ENCODE measurements around the gene GRIA1.

The GRIA1 gene

DNA sequence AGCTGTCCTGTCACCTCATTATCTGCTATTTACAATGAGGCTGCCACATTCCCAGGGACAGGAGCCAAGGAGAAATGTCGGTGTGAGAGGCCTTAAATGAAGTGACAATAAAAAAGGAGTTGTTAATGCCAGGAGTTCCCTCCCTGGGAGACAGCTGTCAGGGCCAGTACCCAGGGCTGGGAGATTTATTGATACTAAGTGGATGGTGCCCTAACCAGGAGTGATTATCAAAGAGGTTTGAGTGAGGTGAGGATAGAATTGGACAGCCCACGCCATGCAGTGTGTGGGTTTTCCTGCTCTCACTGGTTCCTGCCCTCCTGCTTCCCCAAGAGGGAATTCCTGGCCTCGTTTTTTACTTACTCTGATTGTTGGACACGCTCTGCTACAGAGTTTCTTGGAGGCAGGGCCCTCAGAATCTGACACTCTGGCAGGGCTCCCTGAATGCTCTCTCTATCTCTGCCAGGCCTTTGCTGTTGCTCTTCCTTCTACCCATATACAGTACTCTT, 150.8 kb downstream of the GRIA1 start:
- H3K27me3 ChIP-seq (ENCODE audit: low read depth): no peaks in the 10 kb centered on the region
- in situ Hi-C loops (cut with MboI; ENCODE audit: low sequenced_read_pairs): no loop called here
- no peak overlapping the region for H3K4me3 ChIP-seq
- H3K4me1 ChIP-seq: no peaks in the 10 kb centered on the region
- H3K36me3 ChIP-seq (replicated peaks): no peaks in the 10 kb centered on the region
- no peak for DNase-seq (ENCODE audit: low spot score in 2 of 2)
- no peaks in the 10 kb centered on the region for H3K9me3 ChIP-seq

GRCh38 chr5:153654504-153655200, 164.2 kb downstream of the GRIA1 start:
- DNase-seq (ENCODE audit: low spot score in 2 of 2): no peak
- Histone ChIP-seq H3K4me3 (no peak overlapping the region), H3K27me3 (ENCODE audit: low read depth) (no peaks in the 10 kb centered on the region), H3K36me3 (replicated peaks) (no peaks in the 10 kb centered on the region), H3K9me3 (no peaks in the 10 kb centered on the region), H3K4me1 (no peaks in the 10 kb centered on the region)
- in situ Hi-C loops (cut with MboI; ENCODE audit: low sequenced_read_pairs): no loop called here

- in situ Hi-C loops (cut with MboI; ENCODE audit: low sequenced_read_pairs): no loop called here
- H3K9me3 ChIP-seq: no peaks in the 10 kb centered on the region
These were observed 164.7 kb downstream of the GRIA1 start for GRCh38 chr5:153655201-153655510.

GRCh38 chr5:153658149-153658548, 167.7 kb downstream of the GRIA1 start:
- no peaks in the 10 kb centered on the region for H3K9me3 ChIP-seq
- no peak overlapping the region for H3K4me3 ChIP-seq
- no peaks in the 10 kb centered on the region for H3K27me3 ChIP-seq (ENCODE audit: low read depth)
- H3K4me1 ChIP-seq: no peaks in the 10 kb centered on the region
- DNase-seq (ENCODE audit: low spot score in 2 of 2): no peak
- H3K36me3 ChIP-seq (replicated peaks): no peaks in the 10 kb centered on the region
- in situ Hi-C loops (cut with MboI; ENCODE audit: low sequenced_read_pairs): no loop called here

More at GRCh38 chr5:153655201-153655510, 164.7 kb downstream of the GRIA1 start:
- H3K4me3 ChIP-seq: no peak overlapping the region
- no peak for DNase-seq (ENCODE audit: low spot score in 2 of 2)
- no peaks in the 10 kb centered on the region for H3K36me3 ChIP-seq (replicated peaks)
- H3K4me1 ChIP-seq: no peaks in the 10 kb centered on the region
- H3K27me3 ChIP-seq (ENCODE audit: low read depth): no peaks in the 10 kb centered on the region

- in situ Hi-C loops (cut with MboI; ENCODE audit: low sequenced_read_pairs): no loop called here
These were observed 168.1 kb downstream of the GRIA1 start for GRCh38 chr5:153658606-153659005.

GRCh38 chr5:153659039-153659736, 168.7 kb downstream of the GRIA1 start:
- no peak overlapping the region for H3K4me3 ChIP-seq
- H3K9me3 ChIP-seq: no peaks in the 10 kb centered on the region
- no peaks in the 10 kb centered on the region for H3K27me3 ChIP-seq (ENCODE audit: low read depth)
- H3K4me1 ChIP-seq: no peaks in the 10 kb centered on the region
- in situ Hi-C loops (cut with MboI; ENCODE audit: low sequenced_read_pairs): no loop called here
- H3K36me3 ChIP-seq (replicated peaks): no peaks in the 10 kb centered on the region
- no peak for DNase-seq (ENCODE audit: low spot score in 2 of 2)

More at GRCh38 chr5:153658606-153659005, 168.1 kb downstream of the GRIA1 start:
- no peaks in the 10 kb centered on the region for H3K27me3 ChIP-seq (ENCODE audit: low read depth)
- no peak overlapping the region for H3K4me3 ChIP-seq
- DNase-seq (ENCODE audit: low spot score in 2 of 2): no peak
- H3K9me3 ChIP-seq: no peaks in the 10 kb centered on the region
- no peaks in the 10 kb centered on the region for H3K36me3 ChIP-seq (replicated peaks)
- H3K4me1 ChIP-seq: no peaks in the 10 kb centered on the region

DNA sequence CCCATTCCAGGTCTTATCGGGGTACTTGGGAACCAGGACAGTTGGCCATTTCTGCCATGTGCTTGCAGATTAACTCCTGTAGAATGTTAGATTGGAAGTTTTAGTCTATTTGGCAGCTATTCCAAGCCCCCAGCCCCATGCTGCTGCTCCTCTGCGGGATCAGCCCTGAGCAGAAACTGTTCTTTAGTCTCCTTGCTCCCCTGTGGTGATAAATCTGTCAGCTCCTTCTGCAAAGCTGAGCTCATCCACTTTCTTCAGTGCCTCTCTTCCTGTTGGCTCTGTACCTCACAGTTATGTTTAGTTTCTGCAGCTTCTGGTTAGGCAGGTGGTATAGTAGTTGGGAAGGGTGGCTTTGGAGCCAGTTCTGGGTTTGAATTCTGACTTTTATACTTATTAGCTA, 170.4 kb downstream of the GRIA1 start:
- in situ Hi-C loops (cut with MboI; ENCODE audit: low sequenced_read_pairs): no loop called here
- no peaks in the 10 kb centered on the region for H3K4me1 ChIP-seq
- no peaks in the 10 kb centered on the region for H3K36me3 ChIP-seq (replicated peaks)
- no peaks in the 10 kb centered on the region for H3K9me3 ChIP-seq
- H3K27me3 ChIP-seq (ENCODE audit: low read depth): no peaks in the 10 kb centered on the region
- no peak overlapping the region for H3K4me3 ChIP-seq
- no peak for DNase-seq (ENCODE audit: low spot score in 2 of 2)

GRCh38 chr5:153661897-153662296, 171.4 kb downstream of the GRIA1 start:
- Histone ChIP-seq H3K4me3 (no peak overlapping the region), H3K9me3 (no peaks in the 10 kb centered on the region), H3K27me3 (ENCODE audit: low read depth) (no peaks in the 10 kb centered on the region), H3K4me1 (no peaks in the 10 kb centered on the region), H3K36me3 (replicated peaks) (no peaks in the 10 kb centered on the region)
- in situ Hi-C loops (cut with MboI; ENCODE audit: low sequenced_read_pairs): no loop called here
- no peak for DNase-seq (ENCODE audit: low spot score in 2 of 2)

DNA sequence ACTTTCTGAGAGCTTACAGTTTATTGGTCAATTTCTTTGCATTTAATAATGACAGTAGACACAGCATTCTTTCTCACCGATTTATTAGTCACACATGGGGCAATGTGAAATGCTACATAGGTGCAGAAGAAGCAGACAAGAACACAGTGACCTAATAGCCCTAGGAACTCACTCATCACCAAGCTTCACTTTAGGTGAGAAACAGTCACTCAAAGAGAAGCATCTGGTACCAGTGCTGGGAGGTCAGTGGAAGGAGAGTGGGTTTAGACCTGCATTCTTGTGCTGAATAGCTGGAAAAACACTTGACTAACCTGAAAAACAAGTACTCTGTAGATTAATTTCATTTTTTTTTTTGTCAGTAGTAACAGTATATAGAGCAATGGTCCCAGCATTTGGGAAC, 179.6 kb downstream of the GRIA1 start:
- in situ Hi-C loops (cut with MboI; ENCODE audit: low sequenced_read_pairs): no loop called here
- Histone ChIP-seq H3K27me3 (ENCODE audit: low read depth) (no peaks in the 10 kb centered on the region), H3K4me3 (no peak overlapping the region), H3K36me3 (replicated peaks) (no peaks in the 10 kb centered on the region), H3K9me3 (no peaks in the 10 kb centered on the region), H3K4me1 (no peaks in the 10 kb centered on the region)
- no peak for DNase-seq (ENCODE audit: low spot score in 2 of 2)

GRCh38 chr5:153671653-153672346, 181.3 kb downstream of the GRIA1 start:
- no peaks in the 10 kb centered on the region for H3K36me3 ChIP-seq (replicated peaks)
- H3K4me3 ChIP-seq: no peak overlapping the region
- in situ Hi-C loops (cut with MboI; ENCODE audit: low sequenced_read_pairs): no loop called here
- H3K9me3 ChIP-seq: no peaks in the 10 kb centered on the region
- no peak for DNase-seq (ENCODE audit: low spot score in 2 of 2)
- no peaks in the 10 kb centered on the region for H3K4me1 ChIP-seq
- H3K27me3 ChIP-seq (ENCODE audit: low read depth): no peaks in the 10 kb centered on the region

DNA sequence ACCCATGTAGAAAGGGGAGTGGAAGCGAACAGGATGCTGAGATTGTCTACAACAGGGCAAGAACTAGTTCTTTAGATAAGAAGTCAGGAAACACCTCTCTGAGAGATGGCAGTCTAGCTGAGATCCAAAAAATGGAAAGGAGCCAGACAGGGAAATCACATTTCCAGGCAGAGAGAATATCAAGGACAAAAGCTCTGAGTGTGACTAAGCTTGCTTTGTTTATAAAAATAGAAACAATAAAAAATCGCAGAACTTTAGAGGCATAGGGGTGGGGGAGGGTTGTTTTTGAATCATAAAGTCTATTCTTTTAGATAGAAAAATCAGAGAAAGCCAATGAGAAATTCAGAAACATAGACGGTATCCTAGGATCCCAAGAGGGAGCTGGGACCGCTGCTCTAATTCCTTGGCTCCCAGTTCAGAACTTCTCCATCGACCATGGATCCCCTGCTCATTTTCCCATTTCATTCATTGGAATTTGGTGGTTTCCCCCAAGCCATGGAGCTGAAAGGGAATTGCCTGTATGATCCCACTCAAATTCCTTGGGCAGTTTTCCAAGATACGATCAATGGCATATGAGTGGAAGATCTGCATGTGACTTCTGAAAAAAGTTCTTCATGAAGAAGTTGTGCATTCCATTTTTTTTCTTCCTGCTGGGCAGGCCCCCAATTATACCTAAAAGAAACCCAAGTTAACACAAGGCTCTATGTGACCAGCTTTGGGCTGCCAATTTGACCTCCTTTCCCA, 182.0 kb downstream of the GRIA1 start:
- H3K27me3 ChIP-seq (ENCODE audit: low read depth): no peaks in the 10 kb centered on the region
- H3K4me1 ChIP-seq: no peaks in the 10 kb centered on the region
- DNase-seq (ENCODE audit: low spot score in 2 of 2): no peak
- H3K9me3 ChIP-seq: no peaks in the 10 kb centered on the region
- in situ Hi-C loops (cut with MboI; ENCODE audit: low sequenced_read_pairs): no loop called here
- no peaks in the 10 kb centered on the region for H3K36me3 ChIP-seq (replicated peaks)
- no peak overlapping the region for H3K4me3 ChIP-seq

DNA sequence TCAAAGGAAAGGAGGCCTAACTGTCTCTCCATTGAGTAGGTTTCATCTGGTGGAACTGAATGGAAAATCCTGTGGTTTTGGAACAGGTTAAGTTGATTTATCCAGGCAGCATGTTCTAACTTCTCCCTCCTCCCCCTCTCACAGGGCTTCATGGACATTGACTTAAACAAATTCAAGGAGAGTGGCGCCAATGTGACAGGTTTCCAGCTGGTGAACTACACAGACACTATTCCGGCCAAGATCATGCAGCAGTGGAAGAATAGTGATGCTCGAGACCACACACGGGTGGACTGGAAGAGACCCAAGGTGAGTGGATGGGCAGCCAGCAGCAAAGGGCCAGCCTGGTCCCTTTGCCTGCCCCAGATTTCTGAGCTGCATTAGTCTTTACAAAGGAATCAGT, 183.9 kb downstream of the GRIA1 start:
- H3K9me3 ChIP-seq: no peaks in the 10 kb centered on the region
- H3K4me1 ChIP-seq: no peaks in the 10 kb centered on the region
- DNase-seq (ENCODE audit: low spot score in 2 of 2): no peak
- H3K36me3 ChIP-seq (replicated peaks): no peaks in the 10 kb centered on the region
- in situ Hi-C loops (cut with MboI; ENCODE audit: low sequenced_read_pairs): no loop called here
- H3K4me3 ChIP-seq: no peak overlapping the region
- no peaks in the 10 kb centered on the region for H3K27me3 ChIP-seq (ENCODE audit: low read depth)

DNA sequence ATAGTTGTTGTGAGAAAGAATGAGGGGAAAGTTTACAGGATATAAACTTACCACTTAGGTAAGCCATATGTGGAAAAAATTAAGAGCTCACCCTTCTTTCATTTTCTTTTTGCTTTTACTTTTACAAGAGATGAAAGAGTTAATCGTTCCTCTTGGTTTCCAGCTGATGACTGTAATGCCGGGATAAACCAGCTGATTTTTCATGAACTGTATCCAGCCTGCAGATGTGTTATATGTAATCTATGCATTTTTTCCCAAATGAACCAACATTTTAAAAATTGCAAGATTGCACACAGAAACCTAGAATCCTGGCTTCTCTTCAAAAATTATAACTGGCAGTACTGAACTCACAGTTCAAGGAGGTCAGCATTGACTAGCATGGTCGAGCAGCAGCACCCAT, 185.9 kb downstream of the GRIA1 start:
- no peaks in the 10 kb centered on the region for H3K27me3 ChIP-seq (ENCODE audit: low read depth)
- no peak overlapping the region for H3K4me3 ChIP-seq
- no peak for DNase-seq (ENCODE audit: low spot score in 2 of 2)
- no peaks in the 10 kb centered on the region for H3K4me1 ChIP-seq
- no peaks in the 10 kb centered on the region for H3K9me3 ChIP-seq
- no peaks in the 10 kb centered on the region for H3K36me3 ChIP-seq (replicated peaks)
- in situ Hi-C loops (cut with MboI; ENCODE audit: low sequenced_read_pairs): no loop called here

DNA sequence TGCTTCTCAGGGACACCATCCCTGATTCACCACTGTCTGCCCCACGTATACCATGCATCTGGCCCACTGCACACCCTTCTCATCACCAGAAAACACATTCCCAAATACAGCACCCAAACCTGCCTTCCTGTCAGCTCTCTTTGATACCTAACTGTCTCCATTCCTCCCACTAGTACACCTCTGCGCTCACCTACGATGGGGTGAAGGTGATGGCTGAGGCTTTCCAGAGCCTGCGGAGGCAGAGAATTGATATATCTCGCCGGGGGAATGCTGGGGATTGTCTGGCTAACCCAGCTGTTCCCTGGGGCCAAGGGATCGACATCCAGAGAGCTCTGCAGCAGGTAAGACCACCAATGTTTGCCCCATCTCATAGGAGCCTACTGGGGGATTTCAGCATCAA, 186.4 kb downstream of the GRIA1 start:
- in situ Hi-C loops (cut with MboI; ENCODE audit: low sequenced_read_pairs): no loop called here
- Histone ChIP-seq H3K36me3 (replicated peaks) (no peaks in the 10 kb centered on the region), H3K4me1 (no peaks in the 10 kb centered on the region), H3K4me3 (no peak overlapping the region), H3K27me3 (ENCODE audit: low read depth) (no peaks in the 10 kb centered on the region), H3K9me3 (no peaks in the 10 kb centered on the region)
- no peak for DNase-seq (ENCODE audit: low spot score in 2 of 2)
